HPDE6-E6E7 (cell line): Measurements from ENCODE around the gene RCOR3.

Source experiments
- DNase-seq: peaks from one replicate; pipeline ENCODE4 v3.0.0; 2011; ENCODE audit warnings: missing footprints; ENCODE audit errors: extremely low spot score

The RCOR3 gene

GRCh38 chr1:211324992-211325775, 66.0 kb downstream of the RCOR3 start:
- DNase-seq, result no peak

GRCh38 chr1:211326140-211326527, 67.0 kb downstream of the RCOR3 start:
- no peak for DNase-seq

DNA sequence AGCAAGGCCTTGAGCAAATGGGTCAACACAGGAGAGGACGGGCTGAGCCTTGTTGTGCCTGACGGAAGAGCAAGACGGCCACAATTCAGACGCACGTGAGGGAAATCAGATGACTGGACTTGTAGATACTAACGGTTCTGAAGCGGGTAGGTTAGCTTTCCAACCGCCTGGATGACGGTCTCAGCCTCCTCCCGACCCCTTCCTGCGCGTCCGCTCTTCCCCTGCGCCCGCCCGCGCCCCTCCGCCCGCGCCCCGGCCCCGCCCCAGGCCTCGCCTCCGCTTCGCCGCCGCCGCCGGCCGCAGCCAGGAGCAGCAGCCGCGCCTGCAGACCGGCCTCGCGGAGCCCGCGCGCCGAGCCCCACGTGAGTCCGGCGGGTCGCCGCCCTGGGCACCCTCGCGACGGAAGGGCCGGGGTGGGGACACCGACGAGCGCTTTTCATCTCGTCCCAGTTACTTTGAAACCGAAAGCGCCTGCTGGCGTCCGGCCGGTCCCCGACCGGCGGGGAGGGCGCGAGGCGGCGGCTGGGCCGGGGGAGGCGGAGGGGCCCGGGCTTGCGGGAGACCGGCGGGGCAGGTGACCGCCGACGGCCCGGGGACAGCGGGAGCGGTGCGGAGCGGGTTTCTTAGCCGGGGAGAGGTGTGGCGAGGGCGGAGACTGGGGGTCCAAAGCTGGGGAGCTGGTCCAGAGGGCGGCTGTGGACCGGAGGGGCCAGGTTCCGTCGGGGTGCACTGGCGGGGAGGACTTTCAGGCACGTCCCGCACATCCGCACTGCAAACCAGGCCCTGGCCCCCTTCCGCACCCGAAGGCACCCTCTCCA, 67.6 kb downstream of the RCOR3 start, which contains the start of gene TRAF5:
TRAF5 (plus strand) TSS at position 306 of the 818 bp plus-strand sequence. CDS start 26,407 bp downstream, outside the sequence.
- DNase-seq, result no peak

DNA sequence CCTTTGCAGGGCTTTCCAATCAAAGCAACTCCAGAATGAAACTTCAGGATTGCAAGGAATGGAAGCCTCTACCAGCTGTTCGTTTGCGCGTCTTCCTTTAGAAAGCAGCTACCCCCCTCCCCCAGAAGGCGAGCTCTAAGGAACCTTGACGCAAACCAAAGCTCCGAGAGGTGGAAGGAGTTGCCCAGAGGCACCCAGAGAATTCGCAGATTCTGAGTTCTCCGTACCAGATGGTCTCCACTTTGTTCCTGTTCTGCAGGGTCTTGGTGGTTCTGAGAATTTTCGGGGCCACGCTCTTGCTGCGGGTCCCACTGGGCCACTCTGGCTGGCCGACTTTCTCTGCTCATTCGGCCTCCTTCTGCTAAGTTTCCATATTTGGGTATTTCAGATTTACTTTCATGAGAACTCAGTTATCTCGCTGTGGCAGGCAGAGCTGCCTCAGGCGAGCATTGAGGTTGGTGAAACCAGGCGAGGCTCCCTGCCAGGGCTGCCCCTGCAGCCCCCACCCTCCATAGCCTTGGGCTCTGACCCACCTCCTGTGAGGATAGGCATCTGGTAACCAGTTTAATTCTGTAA, 68.3 kb downstream of the RCOR3 start:
- no peak for DNase-seq

DNA sequence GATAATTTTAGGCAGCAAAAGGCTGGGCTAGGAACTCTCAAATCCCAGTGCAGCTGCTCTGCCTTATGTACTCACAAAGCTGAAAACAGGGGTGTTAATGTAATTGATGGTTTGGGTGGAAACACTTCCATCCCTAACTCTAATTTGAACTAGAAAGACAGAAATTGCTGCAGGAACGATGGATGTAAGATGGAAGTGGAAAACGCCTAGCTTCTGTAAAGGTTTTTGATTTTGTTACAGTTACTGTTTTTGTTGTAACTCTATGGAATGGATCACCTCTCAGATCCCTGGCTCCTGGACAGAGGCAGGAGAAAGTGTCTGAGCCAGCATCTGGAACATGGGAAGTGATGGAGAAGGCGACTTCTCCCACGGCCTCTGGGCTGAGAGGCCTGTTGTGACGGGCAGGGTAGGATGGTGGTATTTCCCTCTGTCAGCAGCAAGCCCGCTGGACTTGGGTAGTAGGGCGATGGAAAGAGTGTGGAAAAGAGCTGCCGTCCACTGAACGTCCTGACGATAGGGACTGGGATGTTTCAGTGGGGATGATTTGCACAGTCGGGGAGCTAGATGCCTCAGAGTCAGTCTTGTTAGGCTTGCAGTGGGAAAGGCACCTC, 69.0 kb downstream of the RCOR3 start:
- no peak for DNase-seq

DNA sequence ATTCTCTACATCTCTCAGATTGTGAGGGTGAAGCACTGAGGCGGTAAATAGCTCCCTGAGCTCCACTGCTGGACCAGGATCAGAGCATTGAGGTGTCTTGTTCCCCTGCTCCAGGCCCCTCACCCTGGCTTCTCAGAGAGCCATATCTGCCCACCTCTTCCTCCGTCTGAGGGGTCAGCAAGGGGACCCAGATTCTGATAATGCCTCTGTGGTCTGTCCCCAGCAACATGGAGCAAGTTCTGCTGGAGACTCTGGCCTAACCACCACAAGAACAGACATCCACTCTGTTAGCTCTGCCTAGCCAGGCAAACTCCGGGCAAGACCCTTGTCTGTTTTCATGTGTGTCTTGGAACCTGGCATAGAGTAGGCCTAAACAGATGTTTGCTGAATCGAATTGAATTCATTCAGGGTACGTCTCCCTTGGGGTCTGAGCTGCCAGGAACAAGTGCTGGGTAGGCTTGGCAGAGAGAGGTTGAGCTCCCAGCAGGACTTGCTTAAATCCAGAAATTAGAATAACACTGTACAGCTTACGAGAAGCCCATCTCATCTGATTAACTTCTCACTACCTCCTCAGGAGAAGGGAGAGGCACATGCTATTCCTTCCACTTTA, 69.8 kb downstream of the RCOR3 start:
- no peak for DNase-seq

GRCh38 chr1:211329764-211330201, 70.6 kb downstream of the RCOR3 start:
- DNase-seq, result no peak

GRCh38 chr1:211330282-211330936, 71.2 kb downstream of the RCOR3 start:
- DNase-seq, result no peak

DNA sequence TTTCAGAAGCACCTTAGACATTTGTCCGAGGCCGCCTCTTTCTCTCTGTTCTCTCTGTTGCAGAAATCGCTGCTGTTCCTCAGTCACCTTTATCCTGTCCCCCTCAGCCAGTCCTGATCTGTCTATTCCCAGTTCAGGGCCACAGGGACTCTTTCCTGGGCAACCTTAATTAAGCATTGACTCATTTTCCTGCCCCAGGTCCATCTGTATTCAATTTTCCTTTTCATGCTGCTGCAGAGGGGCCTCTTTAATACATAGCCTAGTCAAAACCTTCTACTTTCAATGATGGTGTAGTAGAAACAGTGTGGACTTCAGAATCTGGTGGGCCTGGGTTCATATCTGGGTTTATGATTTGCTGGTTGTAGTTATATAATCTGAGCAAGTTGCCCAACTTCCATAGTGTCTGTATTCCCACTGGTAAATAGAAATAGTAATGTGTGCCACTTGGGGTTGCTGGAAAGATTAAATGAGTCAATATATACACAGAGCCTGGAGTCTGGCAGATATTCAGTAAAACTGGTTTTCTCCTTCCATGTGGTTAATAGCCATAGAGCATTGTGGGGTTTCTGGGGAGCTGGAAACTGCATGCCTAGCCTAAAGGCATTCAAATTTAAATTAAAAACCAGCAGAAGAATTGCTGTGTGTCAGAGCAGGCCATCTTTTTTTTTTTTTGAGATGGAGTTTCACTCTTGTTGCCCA, 72.0 kb downstream of the RCOR3 start:
- DNase-seq, result no peak

DNA sequence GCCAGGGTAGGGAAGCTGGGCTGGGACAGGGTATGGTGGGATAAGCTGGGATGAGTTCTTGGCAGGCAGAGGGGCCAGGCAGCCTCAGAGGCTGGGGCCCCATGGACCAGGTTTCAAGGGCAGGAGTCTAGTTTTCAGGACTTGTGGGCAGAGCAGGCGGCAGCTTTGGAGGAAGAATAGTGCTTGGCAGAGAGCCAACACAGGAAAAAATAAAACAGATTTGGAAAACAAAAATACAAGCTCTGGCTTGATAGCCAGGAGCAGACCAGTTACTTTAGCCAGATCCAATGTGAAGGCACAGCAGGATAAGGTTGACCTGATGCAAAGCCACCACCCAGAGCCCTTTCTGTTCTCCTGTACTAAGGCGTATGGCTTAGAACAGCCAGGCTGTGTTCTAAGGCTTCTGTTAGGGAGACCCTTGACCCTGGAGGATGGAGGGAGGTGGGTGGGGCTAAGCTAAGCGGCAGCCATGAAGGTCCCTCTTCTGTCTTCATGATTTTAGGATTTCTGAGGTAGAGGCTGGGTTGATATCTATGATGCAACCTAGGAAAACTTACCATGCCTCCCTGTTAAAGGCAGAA, 73.0 kb downstream of the RCOR3 start:
- no peak for DNase-seq

GRCh38 chr1:211332830-211333229, 73.7 kb downstream of the RCOR3 start:
- DNase-seq, result no peak

- DNase-seq, result no peak
These were observed 74.7 kb downstream of the RCOR3 start for GRCh38 chr1:211333906-211334305.

GRCh38 chr1:211334986-211335385, 75.8 kb downstream of the RCOR3 start:
- no peak for DNase-seq

DNA sequence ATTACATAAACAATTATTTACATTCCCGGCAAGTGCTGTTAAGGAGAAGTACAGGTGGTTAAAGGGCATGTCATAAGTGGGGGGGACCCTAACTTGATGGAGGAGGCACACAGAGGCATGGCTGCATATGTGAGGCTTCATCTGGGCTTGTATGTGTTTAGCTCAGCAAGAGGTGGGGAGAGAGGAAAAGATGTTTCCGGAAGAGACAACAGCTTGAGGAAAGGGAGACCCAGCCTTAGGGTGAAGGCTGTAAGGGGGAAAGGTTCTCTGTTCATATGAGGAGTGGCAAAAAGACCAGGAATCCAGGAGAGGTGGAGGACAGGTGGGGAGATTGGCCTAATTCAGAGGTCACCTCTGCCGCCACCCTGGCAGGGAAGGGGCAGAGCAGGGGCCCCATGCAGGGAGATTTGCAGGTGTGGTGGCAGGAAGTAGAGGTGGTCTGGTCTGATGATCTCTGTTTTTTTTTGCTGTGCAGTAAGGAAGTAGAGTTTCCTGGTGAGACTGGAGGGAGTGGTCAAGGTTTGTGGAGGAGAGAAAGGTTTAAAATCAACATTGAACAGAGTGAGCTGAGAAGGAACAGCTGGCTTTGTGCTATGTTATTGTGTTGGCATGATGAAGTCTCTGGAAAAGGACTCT, 76.5 kb downstream of the RCOR3 start:
- DNase-seq, result no peak

DNA sequence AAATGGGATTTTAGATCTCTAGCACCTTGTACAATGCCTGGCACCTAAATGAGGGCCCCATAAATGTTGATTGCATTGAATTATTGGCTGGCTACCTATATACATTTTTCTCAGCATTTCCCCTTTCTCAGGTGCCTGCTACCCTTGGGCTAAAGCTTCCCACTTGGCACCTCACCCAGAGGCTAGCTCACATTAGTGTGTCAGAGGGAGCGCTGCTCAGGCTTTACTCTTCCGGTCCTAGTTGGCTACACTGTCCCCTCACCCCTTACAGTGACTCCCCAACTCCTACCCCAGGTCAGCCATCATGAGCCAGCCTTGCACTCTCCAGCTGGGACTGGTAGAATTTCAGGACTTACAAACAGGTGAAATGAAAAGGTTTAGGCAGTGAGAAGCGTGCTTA, 77.0 kb downstream of the RCOR3 start:
- no peak for DNase-seq

GRCh38 chr1:211336775-211337174, 77.6 kb downstream of the RCOR3 start:
- no peak for DNase-seq

DNA sequence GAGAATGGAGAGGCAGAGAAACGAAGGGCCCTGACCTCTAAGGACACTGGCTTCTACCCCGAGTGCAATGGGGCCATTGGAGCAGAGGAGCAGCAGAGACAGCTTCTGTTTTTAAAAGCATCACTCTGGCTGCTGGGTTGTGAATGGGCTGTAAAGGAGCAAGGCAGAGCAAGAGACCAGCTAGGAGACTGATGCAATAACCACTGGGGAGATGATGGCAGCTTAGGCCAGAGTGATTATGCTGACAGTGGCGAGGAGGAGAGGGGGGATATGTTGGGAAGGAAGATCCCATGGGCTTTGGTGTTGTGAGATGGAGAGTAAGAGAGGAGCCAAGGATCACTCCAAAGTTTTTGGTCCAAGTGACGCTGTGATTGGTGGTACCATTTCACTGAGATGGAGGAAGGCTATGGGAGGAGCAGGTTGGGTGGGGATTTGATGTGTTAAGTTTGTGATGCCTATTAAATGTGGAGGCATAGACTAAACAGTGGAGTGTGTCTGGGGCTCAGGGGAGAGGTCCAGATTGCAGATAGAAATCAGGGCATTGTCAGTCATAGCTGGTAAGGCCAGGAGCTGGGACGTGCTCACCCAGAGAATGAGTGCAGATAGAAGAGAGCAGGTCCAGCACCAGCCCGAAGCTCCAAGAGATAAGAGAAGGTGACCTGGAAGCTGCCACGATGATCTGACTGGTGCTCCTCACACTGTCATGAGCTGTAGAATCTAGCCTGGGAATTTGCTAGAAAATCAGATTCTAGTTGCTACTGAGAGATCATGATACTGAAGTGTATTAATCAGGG, 78.5 kb downstream of the RCOR3 start:
- no peak for DNase-seq

DNA sequence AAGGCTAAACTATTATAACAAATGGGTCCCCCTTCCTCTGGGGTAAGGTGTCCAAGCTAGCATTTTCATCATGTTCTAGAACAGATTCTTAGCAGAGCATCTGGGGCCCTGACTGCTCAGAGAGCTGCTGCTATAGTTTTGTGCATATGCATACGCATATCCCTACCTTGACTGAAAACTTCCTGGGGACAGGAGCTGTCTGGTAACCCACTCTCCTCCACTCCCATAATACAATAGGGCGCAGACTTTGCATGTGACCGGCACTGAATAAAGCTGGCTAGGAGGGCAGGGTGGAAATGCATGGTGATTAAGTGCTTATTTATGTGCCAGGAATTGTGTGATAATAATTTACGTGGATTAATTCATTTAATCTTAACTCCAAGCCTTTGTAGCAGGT, 79.1 kb downstream of the RCOR3 start:
- no peak for DNase-seq

DNA sequence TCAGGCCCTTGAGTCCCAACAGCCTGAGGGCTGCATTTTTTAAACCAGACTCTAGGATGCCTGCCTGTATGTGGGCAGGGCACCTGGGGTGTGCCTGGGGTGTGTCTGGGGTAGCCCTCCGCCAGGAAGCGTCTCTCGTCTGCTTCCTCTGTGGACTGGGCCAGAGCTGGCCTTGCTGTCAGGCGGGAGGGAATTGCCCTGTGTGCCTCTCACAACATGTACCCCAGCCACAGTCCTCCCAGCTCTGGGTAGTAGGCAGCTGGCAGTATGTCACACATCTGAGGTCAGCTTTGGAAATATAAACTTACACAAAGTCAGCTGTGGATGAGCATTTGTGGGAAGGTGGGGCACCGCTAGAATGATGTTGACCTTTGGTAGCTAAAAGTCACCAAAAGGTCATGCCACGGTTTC, 80.5 kb downstream of the RCOR3 start:
- DNase-seq, result no peak
